ENCODE data around the gene EDIL3.

DNA sequence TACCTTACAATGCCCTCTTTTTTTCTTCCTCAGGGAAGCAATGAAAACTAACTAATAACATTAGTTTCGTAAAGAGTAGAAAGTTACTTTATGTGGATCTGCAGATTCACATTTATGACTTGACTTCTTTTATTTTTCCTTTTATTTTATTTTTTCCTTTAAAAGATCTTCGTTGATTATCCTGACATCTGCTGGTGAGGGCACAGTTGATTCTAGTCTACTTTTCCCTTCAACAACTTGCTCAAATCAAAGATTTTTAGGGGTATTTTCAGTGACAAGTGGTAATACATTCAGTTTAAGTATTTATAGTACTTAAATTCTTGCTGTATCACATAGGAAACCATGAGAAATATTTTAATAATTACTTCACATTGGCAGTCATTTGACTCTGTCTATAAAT, 4.9 kb downstream of the EDIL3 start:
- TF ChIP-seq, protein P1, sequence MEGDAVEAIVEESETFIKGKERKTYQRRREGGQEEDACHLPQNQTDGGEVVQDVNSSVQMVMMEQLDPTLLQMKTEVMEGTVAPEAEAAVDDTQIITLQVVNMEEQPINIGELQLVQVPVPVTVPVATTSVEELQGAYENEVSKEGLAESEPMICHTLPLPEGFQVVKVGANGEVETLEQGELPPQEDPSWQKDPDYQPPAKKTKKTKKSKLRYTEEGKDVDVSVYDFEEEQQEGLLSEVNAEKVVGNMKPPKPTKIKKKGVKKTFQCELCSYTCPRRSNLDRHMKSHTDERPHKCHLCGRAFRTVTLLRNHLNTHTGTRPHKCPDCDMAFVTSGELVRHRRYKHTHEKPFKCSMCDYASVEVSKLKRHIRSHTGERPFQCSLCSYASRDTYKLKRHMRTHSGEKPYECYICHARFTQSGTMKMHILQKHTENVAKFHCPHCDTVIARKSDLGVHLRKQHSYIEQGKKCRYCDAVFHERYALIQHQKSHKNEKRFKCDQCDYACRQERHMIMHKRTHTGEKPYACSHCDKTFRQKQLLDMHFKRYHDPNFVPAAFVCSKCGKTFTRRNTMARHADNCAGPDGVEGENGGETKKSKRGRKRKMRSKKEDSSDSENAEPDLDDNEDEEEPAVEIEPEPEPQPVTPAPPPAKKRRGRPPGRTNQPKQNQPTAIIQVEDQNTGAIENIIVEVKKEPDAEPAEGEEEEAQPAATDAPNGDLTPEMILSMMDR (IDR thresholded peaks at IDR 0.05): no peak
- no peak for TF ChIP-seq POLR2A (IDR thresholded peaks at IDR 0.05)
